GM06990 (cell line): Measurements from ENCODE around the gene AGXT.

Experiments
- DNase-seq: peaks from one replicate; pipeline ENCODE4 v3.0.0-alpha.2; 2011; ENCODE audit not compliant: insufficient read length; ENCODE audit errors: extremely low read depth
- H3K27me3 ChIP-seq: replicated peaks from 2 replicates; pipeline ENCODE4 v1.6.0; 2011; ENCODE audit warnings: low read length; ENCODE audit not compliant: control insufficient read depth, insufficient read depth
- H3K36me3 ChIP-seq: 2 replicates; pipeline ENCODE4 v1.5.1; 2011; ENCODE audit warnings: low read length; ENCODE audit not compliant: control insufficient read depth, insufficient read depth
- H3K4me3 ChIP-seq: replicated peaks from 2 replicates; pipeline ENCODE4 v1.5.1; 2011; ENCODE audit warnings: low read depth, mild to moderate bottlenecking, control low read depth, low read length
- CTCF ChIP-seq: IDR thresholded peaks from 2 replicates; pipeline ENCODE4 v1.5.1; 2011; ENCODE audit warnings: low read length, control low read depth, mild to moderate bottlenecking, inconsistent platforms; ENCODE audit not compliant: insufficient read depth, poor library complexity, severe bottlenecking

Gene AGXT

GRCh38 chr2:240879105-240879504 is 10.5 kb downstream of the AGXT start:
- no peak for TF ChIP-seq CTCF
- Histone ChIP-seq H3K27me3 (no peaks in the 10 kb centered on the region; the same call in 1 of the 2 replicates), H3K4me3 (no peak overlapping the region), H3K36me3 (no peaks in the 10 kb centered on the region)
- DNase-seq: no peak

GRCh38 chr2:240881913-240882312 is 13.3 kb downstream of the AGXT start:
- DNase-seq: no peak
- TF ChIP-seq CTCF: no peak

GRCh38 chr2:240884221-240884620 is 15.6 kb downstream of the AGXT start:
- no peak for DNase-seq
- H3K27me3 ChIP-seq: no peaks in the 10 kb centered on the region
- no peak for TF ChIP-seq CTCF
- H3K4me3 ChIP-seq: no peak overlapping the region
- no peaks in the 10 kb centered on the region for H3K36me3 ChIP-seq

More at GRCh38 chr2:240881913-240882312, 13.3 kb downstream of the AGXT start:
- Histone ChIP-seq H3K27me3 (no peaks in the 10 kb centered on the region), H3K4me3 (no peak overlapping the region), H3K36me3 (no peaks in the 10 kb centered on the region)

- no peaks in the 10 kb centered on the region for H3K27me3 ChIP-seq
- no peak for TF ChIP-seq CTCF
Measured at GRCh38 chr2:240884745-240885144, 16.1 kb downstream of the AGXT start.

GRCh38 chr2:240885566-240885965 is 16.9 kb downstream of the AGXT start:
- Histone ChIP-seq H3K4me3 (no peak overlapping the region), H3K36me3 (no peaks in the 10 kb centered on the region), H3K27me3 (no peaks in the 10 kb centered on the region)
- DNase-seq: no peak
- TF ChIP-seq CTCF: no peak

More at GRCh38 chr2:240884745-240885144, 16.1 kb downstream of the AGXT start:
- H3K4me3 ChIP-seq: no peak overlapping the region
- no peak for DNase-seq
- no peaks in the 10 kb centered on the region for H3K36me3 ChIP-seq

- Histone ChIP-seq H3K36me3 (no peaks in the 10 kb centered on the region), H3K4me3 (no peak overlapping the region), H3K27me3 (no peaks in the 10 kb centered on the region)
- TF ChIP-seq CTCF: no peak
- DNase-seq: no peak
Measured at GRCh38 chr2:240886023-240886565, 17.5 kb downstream of the AGXT start.
